Activated T-cell treated with anti-CD3 and anti-CD28 coated beads, Interleukin-2, amount 50 U/mL, for 24 hours (primary cell): ENCODE results near the gene CLCN2.

Experiments
- DNase-seq: peaks from one replicate; pipeline ENCODE4 v3.0.0-alpha.2; 2020
- H3K27ac Mint-ChIP-seq: 2 replicates; pipeline ENCODE4 v1.8.0; 2020; ENCODE audit warnings: mild to moderate bottlenecking, mixed read lengths
- H3K27me3 Mint-ChIP-seq: 2 replicates; pipeline ENCODE4 v1.8.0; 2020; ENCODE audit warnings: mixed read lengths
- H3K36me3 Mint-ChIP-seq: 2 replicates; pipeline ENCODE4 v1.8.0; 2020; ENCODE audit warnings: low read depth, mixed read lengths
- H3K4me1 Mint-ChIP-seq: 2 replicates; pipeline ENCODE4 v1.8.0; 2020; ENCODE audit warnings: low read depth, mixed read lengths
- H3K4me3 Mint-ChIP-seq: 2 replicates; pipeline ENCODE4 v1.8.0; 2020; ENCODE audit warnings: mild to moderate bottlenecking, moderate library complexity, mixed read lengths
- H3K9me3 Mint-ChIP-seq: 2 replicates; pipeline ENCODE4 v1.8.0; 2020; ENCODE audit warnings: mixed read lengths

Gene CLCN2

DNA sequence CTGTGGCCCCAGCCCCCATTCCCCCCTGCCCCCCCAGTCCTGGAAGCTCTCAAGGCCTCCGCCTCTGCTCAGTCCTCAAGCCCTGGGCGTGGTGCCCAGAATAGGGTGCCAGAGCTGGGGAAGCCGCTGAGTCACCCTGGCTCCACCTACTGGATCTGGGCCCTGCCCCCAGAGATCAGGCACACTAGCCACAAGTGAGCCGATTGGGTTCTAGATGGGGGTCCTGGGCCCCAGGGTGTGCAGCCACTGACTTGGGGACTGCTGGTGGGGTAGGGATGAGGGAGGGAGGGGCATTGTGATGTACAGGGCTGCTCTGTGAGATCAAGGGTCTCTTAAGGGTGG is 41.3 kb downstream of the CLCN2 start:
- Mint-ChIP-seq H3K27ac (peak overlapping the region; percentile 55), H3K27me3 (no peaks in the 10 kb centered on the region), H3K36me3 (peaks cover 96% of the 10 kb centered on the region), H3K4me1 (peaks cover 72% of the 10 kb centered on the region), H3K4me3 (no peak overlapping the region), H3K9me3 (no peaks in the 10 kb centered on the region)
- peak; percentile 69 for DNase-seq

DNA sequence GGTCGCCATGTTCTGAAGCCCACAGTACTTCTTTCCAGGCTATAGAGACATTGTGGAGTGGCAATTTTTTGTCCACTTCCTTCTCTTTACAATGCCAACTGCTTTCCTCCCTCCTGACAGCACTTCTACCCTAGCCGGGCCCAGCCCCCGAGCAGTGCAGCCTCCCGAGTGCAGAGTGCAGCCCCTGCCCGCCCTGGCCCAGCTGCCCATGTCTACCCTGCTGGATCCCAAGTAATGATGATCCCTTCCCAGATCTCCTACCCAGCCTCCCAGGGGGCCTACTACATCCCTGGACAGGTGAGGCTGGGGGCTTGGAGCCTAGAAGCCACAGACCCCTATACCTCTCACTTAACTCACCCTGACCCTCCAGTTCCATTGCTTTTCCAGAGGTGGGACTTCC is 44.2 kb downstream of the CLCN2 start:
- Mint-ChIP-seq H3K36me3 (peaks cover 67% of the 10 kb centered on the region), H3K9me3 (no peaks in the 10 kb centered on the region), H3K27ac (peak overlapping the region; percentile 95), H3K4me3 (peak overlapping the region; percentile 88), H3K27me3 (no peaks in the 10 kb centered on the region), H3K4me1 (peaks cover 53% of the 10 kb centered on the region)
- DNase-seq = no peak

DNA sequence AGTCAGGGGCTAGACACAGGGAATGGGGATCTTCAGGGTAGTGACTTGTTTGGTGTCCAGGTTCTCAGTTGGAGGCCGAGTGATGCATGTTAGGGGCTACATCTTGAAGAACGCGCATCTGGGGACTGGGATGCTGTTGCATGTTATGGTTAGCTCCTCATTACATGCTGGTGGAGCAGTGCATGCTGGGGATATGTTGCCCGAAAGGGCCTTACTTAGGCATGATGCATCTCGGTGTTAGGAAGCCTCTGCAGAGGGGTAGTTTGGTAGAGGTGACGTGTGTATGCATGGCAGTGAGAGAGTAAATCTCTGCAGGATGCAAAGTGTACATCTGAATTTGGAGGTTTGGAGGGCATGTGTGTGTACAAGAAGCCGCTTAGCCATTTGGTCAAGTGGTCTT is 44.6 kb downstream of the CLCN2 start:
- no peak for DNase-seq
- peak overlapping the region; percentile 88 for H3K4me3 Mint-ChIP-seq
- peak overlapping the region; percentile 95 for H3K27ac Mint-ChIP-seq
- H3K36me3 Mint-ChIP-seq = peaks cover 63% of the 10 kb centered on the region
- H3K4me1 Mint-ChIP-seq = peaks cover 53% of the 10 kb centered on the region
- H3K9me3 Mint-ChIP-seq = no peaks in the 10 kb centered on the region
- H3K27me3 Mint-ChIP-seq = no peaks in the 10 kb centered on the region

DNA sequence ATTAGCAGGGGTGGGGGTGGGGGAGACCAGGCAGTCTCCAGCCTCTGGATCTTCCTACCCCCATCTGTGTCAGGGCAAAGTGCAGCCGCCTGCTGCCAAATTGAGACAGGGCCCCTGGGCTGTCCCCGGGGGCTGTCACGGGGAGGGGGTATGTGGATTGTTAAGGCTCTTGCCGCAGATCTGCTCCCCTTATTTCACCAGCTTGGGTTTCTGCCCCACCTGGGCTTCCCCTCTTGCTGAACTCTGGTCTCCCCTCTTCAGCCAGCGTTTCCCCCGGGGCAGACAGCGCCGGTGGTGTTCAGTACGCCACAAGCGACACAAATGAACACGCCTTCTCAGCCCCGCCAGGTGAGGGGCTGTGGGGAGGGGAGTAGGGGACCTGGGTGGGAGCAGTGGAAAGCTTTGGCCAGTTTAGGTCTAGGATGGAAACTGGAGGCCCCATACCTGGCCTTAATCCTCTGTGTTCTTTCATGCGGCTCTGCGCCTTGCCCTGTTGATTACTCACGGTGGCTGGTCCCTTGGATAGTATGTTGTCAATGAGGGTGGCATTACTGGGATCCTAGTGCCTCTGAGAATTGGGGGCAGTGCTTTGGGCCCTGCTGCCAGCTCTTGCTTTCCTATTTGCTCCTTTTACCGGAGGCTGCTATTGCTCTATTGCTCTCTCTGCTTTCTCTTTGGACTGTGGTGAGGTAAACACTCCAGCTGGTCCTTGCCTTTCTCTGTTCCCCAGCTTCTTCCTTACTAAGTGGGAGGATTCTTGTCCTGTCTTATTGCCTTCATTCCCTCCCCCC is 45.3 kb downstream of the CLCN2 start:
- Mint-ChIP-seq H3K36me3 (peaks cover 56% of the 10 kb centered on the region), H3K27ac (peak overlapping the region; percentile 95), H3K9me3 (no peaks in the 10 kb centered on the region), H3K4me3 (peak overlapping the region; percentile 88), H3K27me3 (no peaks in the 10 kb centered on the region), H3K4me1 (peaks cover 48% of the 10 kb centered on the region)
- DNase-seq = no peak

DNA sequence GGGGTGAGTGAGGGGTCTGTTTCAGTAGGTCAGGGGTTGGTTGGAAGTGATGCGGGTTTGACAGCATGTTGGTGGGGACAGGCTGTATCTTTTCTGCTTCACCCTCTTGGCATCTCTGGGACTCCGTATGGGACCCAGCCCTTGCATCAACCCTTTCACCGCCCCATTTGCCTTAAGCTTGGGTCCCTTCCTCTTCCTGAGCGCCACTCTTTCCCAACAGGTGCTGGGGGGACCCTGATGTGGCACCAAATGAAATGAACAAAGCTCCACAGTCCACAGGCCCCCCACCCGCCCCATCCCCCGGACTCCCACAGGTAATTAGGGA is 45.9 kb downstream of the CLCN2 start:
- H3K9me3 Mint-ChIP-seq = no peaks in the 10 kb centered on the region
- H3K4me3 Mint-ChIP-seq = peak overlapping the region; percentile 88
- peaks cover 43% of the 10 kb centered on the region for H3K4me1 Mint-ChIP-seq
- no peak for DNase-seq
- peaks cover 50% of the 10 kb centered on the region for H3K36me3 Mint-ChIP-seq
- H3K27ac Mint-ChIP-seq = peak overlapping the region; percentile 95
- H3K27me3 Mint-ChIP-seq = no peaks in the 10 kb centered on the region

DNA sequence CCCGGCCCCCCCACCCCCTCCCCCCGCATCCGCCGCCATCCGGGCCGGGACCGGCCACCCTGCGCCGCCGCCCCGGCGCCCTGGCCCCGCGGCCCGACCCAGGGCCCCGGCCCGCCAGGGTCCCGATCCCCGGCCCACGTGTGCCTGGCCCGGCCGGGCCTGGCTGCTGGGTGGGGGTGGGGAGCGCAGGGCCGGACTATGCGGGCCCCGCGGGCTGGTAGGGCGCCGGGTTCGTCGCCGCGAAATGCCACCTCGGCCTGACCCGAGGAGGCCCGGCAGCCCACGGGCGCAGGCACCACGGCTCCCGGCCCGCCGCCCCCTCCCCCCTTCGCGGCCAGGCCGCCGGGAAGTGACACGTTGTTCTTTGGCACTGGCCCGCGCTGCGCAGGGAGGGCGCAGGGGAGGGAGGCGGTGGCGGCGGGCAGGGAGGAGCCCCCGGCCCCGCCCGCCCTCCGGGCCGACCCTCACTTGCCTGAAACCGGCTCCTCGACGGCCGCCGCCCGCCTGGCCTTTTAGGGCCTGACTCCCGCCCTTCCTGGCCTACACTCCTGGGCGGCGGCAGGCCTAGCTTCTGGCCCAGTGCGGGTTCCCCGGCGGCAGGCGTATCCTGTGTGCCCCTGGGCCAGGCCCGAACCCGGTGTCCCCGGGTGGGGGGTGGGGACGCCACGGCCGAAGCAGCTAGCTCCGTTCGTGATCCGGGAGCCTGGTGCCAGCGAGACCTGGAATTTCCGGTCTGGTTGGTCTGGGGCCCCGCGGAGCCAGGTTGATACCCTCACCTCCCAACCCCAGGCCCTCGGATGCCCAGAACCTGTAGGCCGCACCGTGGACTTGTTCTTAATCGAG is 46.5 kb downstream of the CLCN2 start:
- Mint-ChIP-seq H3K27ac (peak overlapping the region; percentile 95), H3K9me3 (no peaks in the 10 kb centered on the region), H3K4me1 (peaks cover 39% of the 10 kb centered on the region), H3K36me3 (peaks cover 48% of the 10 kb centered on the region), H3K27me3 (no peaks in the 10 kb centered on the region), H3K4me3 (peak overlapping the region; percentile 88)
- peak; percentile 80 for DNase-seq

DNA sequence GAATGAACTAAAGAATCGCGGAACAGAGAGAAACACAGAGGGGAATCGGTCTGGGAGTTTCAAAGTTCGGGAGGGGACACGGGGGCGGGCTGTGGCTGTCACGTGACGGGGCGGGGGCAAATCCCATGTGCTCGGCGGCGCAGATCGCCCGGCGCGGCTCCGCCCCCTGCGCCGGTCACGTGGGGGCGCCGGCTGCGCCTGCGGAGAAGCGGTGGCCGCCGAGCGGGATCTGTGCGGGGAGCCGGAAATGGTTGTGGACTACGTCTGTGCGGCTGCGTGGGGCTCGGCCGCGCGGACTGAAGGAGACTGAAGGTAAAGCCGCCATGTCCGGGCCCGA is 47.1 kb downstream of the CLCN2 start, which contains the start of gene EIF4G1:
TSS of gene EIF4G1 (plus strand) at position 244 of the 337 bp plus-strand sequence. CDS start 1,191 bp downstream, outside the sequence.
- no peaks in the 10 kb centered on the region for H3K9me3 Mint-ChIP-seq
- peak; percentile 94 for DNase-seq
- peaks cover 49% of the 10 kb centered on the region for H3K36me3 Mint-ChIP-seq
- peaks cover 34% of the 10 kb centered on the region for H3K4me1 Mint-ChIP-seq
- H3K27ac Mint-ChIP-seq = peak within 1 kb of the TSS; percentile 95
- H3K27me3 Mint-ChIP-seq = no peaks in the 10 kb centered on the region
- H3K4me3 Mint-ChIP-seq = peak within 1 kb of the TSS; percentile 88

DNA sequence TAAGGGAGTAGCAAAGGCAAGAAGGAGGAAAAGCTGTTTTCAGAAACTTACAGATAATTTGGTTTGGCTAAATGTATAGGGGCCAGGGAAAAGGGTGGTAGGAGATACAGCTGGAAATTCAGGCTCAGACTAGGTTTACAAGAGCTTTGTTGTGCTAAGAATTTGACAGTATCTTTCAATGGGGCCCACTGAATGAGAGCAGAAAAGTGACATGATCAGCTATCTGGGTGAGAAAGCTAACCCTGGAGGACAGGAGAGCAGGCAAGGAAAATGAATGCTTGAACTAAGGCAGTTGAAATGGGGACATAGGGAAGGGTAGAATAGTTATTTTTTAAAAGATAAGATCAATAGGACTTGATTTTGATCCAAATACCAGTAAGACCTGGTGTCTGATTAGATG is 49.8 kb downstream of the CLCN2 start:
- Mint-ChIP-seq H3K27me3 (no peaks in the 10 kb centered on the region), H3K27ac (no peak overlapping the region), H3K9me3 (no peaks in the 10 kb centered on the region), H3K36me3 (peaks cover 51% of the 10 kb centered on the region), H3K4me1 (peaks cover 18% of the 10 kb centered on the region), H3K4me3 (no peak overlapping the region)
- no peak for DNase-seq

DNA sequence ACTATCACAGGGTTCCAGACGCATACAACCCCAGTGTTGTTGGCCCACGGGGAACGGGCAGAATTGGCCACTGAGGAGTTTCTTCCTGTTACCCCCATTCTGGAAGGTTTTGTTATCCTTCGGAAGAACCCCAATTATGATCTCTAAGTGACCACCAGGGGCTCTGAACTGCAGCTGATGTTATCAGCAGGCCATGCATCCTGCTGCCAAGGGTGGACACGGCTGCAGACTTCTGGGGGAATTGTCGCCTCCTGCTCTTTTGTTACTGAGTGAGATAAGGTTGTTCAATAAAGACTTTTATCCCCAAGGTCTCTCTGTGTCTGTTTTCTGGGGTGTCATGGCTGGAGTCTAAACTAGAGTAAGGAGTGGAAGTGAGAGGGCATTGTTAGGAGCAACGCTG is 52.7 kb downstream of the CLCN2 start:
- Mint-ChIP-seq H3K4me1 (peaks cover 9% of the 10 kb centered on the region), H3K27ac (peak overlapping the region; percentile 38), H3K4me3 (no peak overlapping the region), H3K27me3 (no peaks in the 10 kb centered on the region), H3K36me3 (peaks cover 65% of the 10 kb centered on the region), H3K9me3 (no peaks in the 10 kb centered on the region)
- no peak for DNase-seq

DNA sequence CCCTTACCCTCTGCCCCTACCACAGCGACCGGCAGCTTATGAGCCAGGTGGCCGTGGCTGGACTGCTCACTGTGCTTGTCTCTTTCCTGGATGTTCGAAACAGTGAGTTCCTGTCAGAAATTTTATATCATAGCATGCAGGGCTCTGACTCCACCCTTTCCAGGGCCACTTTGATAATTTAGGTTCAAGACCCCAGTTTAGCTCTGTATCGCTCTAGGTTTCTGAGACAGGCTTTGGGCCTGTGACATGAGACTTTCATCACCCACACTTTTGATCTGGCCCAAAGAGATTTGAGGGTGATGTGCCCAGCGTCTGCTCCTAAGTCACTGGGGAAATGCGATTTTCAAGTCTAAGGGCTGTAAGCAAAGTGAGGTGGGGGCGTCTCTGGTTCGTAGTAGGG is 53.5 kb downstream of the CLCN2 start:
- H3K36me3 Mint-ChIP-seq = peaks cover 73% of the 10 kb centered on the region
- H3K4me3 Mint-ChIP-seq = no peak overlapping the region
- no peak for DNase-seq
- H3K4me1 Mint-ChIP-seq = peaks cover 14% of the 10 kb centered on the region
- peak overlapping the region; percentile 38 for H3K27ac Mint-ChIP-seq
- H3K27me3 Mint-ChIP-seq = no peaks in the 10 kb centered on the region
- H3K9me3 Mint-ChIP-seq = no peaks in the 10 kb centered on the region

DNA sequence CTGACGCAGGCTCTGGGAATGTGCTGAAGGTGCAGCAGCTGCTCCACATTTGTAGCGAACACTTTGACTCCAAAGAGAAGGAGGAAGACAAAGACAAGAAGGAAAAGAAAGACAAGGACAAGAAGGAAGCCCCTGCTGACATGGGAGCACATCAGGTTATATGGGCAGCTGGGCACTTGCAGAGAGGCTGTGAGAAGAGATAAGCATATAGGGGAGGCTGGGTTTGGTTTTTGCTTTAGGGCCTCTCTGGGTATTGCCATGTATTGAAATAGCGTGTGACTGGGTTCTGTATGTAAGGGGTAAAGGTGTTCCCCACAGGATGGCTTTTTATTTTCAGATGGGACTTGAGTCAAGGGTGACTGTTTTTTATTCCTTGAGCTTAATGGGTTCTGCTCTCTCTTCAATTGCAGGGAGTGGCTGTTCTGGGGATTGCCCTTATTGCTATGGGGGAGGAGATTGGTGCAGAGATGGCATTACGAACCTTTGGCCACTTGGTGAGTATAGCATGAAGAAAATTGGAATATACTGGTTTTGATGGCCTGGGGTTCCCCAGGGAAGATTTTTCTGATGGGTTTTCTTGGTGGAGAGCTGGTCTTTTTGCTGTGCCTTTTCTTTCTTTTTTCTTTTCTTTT is 54.9 kb downstream of the CLCN2 start:
- Mint-ChIP-seq H3K4me1 (peaks cover 24% of the 10 kb centered on the region), H3K4me3 (no peak overlapping the region), H3K27me3 (no peaks in the 10 kb centered on the region), H3K9me3 (no peaks in the 10 kb centered on the region), H3K27ac (peak overlapping the region; percentile 45), H3K36me3 (peaks cover 88% of the 10 kb centered on the region)
- DNase-seq = no peak

DNA sequence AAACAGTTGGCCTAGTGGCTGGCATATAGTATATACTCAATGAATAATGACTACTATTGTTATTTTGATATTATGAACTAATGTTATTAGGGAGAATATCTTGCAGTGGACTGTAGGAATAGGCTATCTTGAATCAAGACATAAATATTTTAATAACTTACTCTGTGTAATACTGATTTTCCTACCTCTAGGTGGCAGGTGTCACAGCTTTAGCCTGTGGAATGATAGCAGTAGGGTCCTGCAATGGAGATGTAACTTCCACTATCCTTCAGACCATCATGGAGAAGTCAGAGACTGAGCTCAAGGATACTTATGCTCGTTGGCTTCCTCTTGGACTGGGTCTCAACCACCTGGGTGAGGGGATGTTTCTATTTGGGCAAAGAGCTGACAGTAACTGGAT is 55.8 kb downstream of the CLCN2 start:
- Mint-ChIP-seq H3K27me3 (no peaks in the 10 kb centered on the region), H3K9me3 (no peaks in the 10 kb centered on the region), H3K4me3 (no peak overlapping the region), H3K27ac (peak overlapping the region; percentile 45), H3K4me1 (peaks cover 30% of the 10 kb centered on the region), H3K36me3 (peaks cover 97% of the 10 kb centered on the region)
- no peak for DNase-seq

DNA sequence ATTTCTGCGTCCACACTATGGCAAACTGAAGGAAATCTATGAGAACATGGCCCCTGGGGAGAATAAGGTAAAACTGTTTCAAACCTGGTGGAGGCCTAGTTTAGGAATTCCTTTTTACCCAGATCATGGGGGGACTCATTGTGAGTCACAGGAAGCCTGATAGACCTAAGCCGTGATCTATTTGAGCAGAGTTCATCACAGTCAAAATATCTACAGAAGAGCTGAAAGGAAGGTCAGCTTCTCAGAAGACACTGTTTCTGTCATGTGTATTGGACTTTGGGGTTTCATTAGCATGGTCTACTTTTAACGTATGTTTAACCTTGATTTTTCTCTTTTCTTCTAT is 61.1 kb downstream of the CLCN2 start:
- Mint-ChIP-seq H3K27me3 (no peaks in the 10 kb centered on the region), H3K4me3 (peak overlapping the region; percentile 88), H3K27ac (peak overlapping the region; percentile 95), H3K36me3 (peaks cover 60% of the 10 kb centered on the region), H3K9me3 (no peaks in the 10 kb centered on the region), H3K4me1 (peaks cover 43% of the 10 kb centered on the region)
- no peak for DNase-seq

DNA sequence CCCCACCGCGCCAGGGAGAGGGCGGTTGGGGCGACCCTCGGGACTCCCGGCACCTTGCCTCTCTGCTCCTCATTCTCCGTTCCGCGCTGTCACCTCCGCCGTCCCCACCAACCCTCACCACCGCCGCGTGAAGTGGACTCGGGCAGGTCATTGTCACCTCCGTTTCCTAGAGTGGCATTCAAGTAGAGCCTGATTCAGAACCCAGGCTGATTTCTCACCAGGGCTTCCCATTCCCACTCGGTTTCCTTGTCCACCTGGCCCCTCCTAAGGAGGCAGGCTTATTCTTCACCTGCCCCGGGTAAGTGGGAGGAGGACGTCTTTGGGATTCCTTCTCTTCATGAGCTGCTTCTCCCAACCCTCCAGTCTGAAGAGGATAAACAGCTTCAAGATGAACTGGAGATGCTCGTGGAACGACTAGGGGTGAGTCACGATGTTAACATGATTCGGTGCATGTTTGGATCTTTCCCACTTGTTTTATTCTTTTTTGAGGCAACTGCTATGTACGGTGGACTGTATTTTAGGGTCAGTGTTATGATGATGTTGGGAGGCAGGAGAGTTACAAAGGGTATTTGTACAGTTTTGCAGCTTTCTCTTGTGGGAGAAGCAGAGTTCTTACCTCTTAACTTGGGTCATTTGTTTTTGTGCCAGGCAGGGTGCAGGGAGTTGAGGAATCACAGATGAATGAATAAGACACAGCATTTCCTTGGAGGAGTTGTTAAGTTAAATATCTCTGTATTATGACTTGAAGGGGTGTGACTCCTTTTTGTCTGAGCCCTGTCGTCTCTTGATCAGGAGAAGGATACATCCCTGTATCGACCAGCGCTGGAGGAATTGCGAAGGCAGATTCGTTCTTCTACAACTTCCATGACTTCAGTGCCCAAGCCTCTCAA is 61.7 kb downstream of the CLCN2 start:
- Mint-ChIP-seq H3K27me3 (no peaks in the 10 kb centered on the region), H3K4me3 (peak overlapping the region; percentile 88), H3K4me1 (peaks cover 41% of the 10 kb centered on the region), H3K27ac (peak overlapping the region; percentile 95), H3K9me3 (no peaks in the 10 kb centered on the region), H3K36me3 (peaks cover 54% of the 10 kb centered on the region)
- no peak for DNase-seq
